GM12892 (cell line): Measurements from ENCODE around the gene CDK8.

Experiments used
- POLR2A ChIP-seq: IDR thresholded peaks from 2 replicates; pipeline ENCODE4 v1.6.1; 2011; ENCODE audit warnings: low read depth, low read length, control low read depth
- POLR2AphosphoS5 ChIP-seq: IDR thresholded peaks from 2 replicates; pipeline ENCODE4 v1.6.1; 2011; ENCODE audit warnings: low read depth, low read length, control low read depth
- TAF1 ChIP-seq: IDR thresholded peaks from 2 replicates; pipeline ENCODE4 v1.6.1; 2011; ENCODE audit warnings: low read depth, mild to moderate bottlenecking, control low read depth, low read length, borderline replicate concordance

DNA sequence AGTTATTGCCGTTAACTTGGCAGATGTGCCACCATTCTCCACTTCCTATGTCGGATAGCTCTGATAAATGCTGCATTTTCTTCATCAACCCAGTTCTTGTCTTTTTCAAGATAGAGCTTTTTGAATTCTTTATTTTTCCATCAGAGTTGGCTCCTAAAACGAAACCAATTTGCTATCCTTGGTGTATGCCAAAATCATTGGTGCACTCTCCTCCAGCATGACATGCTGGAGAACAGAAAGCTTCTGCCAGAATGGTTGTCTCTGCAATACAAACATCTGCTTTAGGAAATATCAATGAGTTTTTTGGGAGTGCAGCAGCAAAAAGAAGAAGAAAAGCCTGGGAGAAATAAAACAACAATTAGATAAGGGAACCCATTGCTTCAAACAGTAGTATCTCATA, 124.2 kb downstream of the CDK8 start:
- TF ChIP-seq POLR2A: no peak
- TF ChIP-seq POLR2AphosphoS5: no peak
- no peak for TF ChIP-seq TAF1
